SIG-M5 (cell line): Measurements from ENCODE around the gene ZNF76.

ENCODE experiments used
- DNase-seq: peaks from one replicate; lab custom pipeline; 2025; lab: John Stamatoyannopoulos, UW

The ZNF76 gene

GRCh38 chr6:35259194-35259947 is at the start of gene ZNF76:
Gene ZNF76, plus strand, starts transcription at chr6:35259735. Its CDS starts 21,417 bp downstream, at chr6:35281152.
- peak; percentile 62 for DNase-seq

GRCh38 chr6:35213298-35213791 is 46.2 kb upstream of the ZNF76 start:
- DNase-seq: no peak

- no peak for DNase-seq
These were observed 45.4 kb upstream of the ZNF76 start, which contains the start of gene SCUBE3 for GRCh38 chr6:35213824-35214756. Gene SCUBE3, plus strand, starts transcription at chr6:35213956. Its CDS starts 463 bp downstream, at chr6:35214419.

- no peak for DNase-seq
These were observed 44.5 kb upstream of the ZNF76 start for GRCh38 chr6:35214869-35215664.

- no peak for DNase-seq
These were observed 43.7 kb upstream of the ZNF76 start for GRCh38 chr6:35215665-35216411.

- DNase-seq: no peak
These were observed 43.2 kb upstream of the ZNF76 start for GRCh38 chr6:35216412-35216732.

GRCh38 chr6:35216851-35217811 is 42.4 kb upstream of the ZNF76 start:
- DNase-seq: no peak

GRCh38 chr6:35218021-35218420 is 41.5 kb upstream of the ZNF76 start:
- DNase-seq: no peak

GRCh38 chr6:35218456-35218855 is 41.1 kb upstream of the ZNF76 start:
- no peak for DNase-seq

- no peak for DNase-seq
These were observed 39.7 kb upstream of the ZNF76 start for GRCh38 chr6:35219683-35220326.

- DNase-seq: no peak
These were observed 38.8 kb upstream of the ZNF76 start for GRCh38 chr6:35220711-35221110.

- no peak for DNase-seq
These were observed 36.1 kb upstream of the ZNF76 start for GRCh38 chr6:35223396-35223795.

GRCh38 chr6:35224720-35225119 is 34.8 kb upstream of the ZNF76 start:
- DNase-seq: no peak

GRCh38 chr6:35228481-35228880 is 31.1 kb upstream of the ZNF76 start:
- no peak for DNase-seq

GRCh38 chr6:35229304-35229703 is 30.2 kb upstream of the ZNF76 start:
- DNase-seq: no peak

GRCh38 chr6:35230498-35230897 is 29.0 kb upstream of the ZNF76 start:
- DNase-seq: no peak

GRCh38 chr6:35230950-35231349 is 28.6 kb upstream of the ZNF76 start:
- no peak for DNase-seq

GRCh38 chr6:35231563-35231962 is 28.0 kb upstream of the ZNF76 start:
- no peak for DNase-seq

- no peak for DNase-seq
These were observed 24.6 kb upstream of the ZNF76 start for GRCh38 chr6:35234901-35235300.

GRCh38 chr6:35236223-35236622 is 23.3 kb upstream of the ZNF76 start:
- DNase-seq: no peak
